ENCODE measurements around the gene SNU13. TPM values are rescaled to one million over a fixed set of nuclear protein-coding genes. Genes with fewer than 3 reads are reported as not detected.

SNU13 gene
- total RNA-seq, 4 donors from 2014 or later, result 71.0 to 128 (median 106) TPM

- 76 to 86% methylated on average over 1 of the region's 1 CpG for WGBS, 2 donors
- TF ChIP-seq, protein P1, sequence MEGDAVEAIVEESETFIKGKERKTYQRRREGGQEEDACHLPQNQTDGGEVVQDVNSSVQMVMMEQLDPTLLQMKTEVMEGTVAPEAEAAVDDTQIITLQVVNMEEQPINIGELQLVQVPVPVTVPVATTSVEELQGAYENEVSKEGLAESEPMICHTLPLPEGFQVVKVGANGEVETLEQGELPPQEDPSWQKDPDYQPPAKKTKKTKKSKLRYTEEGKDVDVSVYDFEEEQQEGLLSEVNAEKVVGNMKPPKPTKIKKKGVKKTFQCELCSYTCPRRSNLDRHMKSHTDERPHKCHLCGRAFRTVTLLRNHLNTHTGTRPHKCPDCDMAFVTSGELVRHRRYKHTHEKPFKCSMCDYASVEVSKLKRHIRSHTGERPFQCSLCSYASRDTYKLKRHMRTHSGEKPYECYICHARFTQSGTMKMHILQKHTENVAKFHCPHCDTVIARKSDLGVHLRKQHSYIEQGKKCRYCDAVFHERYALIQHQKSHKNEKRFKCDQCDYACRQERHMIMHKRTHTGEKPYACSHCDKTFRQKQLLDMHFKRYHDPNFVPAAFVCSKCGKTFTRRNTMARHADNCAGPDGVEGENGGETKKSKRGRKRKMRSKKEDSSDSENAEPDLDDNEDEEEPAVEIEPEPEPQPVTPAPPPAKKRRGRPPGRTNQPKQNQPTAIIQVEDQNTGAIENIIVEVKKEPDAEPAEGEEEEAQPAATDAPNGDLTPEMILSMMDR (IDR thresholded peaks at IDR 0.05), result no peak
- no peak for TF ChIP-seq POLR2A (IDR thresholded peaks at IDR 0.05)
- Histone ChIP-seq H3K27ac (no peak overlapping the region), H3K4me1 (no peaks in the 10 kb centered on the region), H3K36me3 (peaks cover 23 to 100% (median 46%) of the 10 kb centered on the region in 3 donors), H3K4me3 (no peak overlapping the region), H3K9me3 (no peaks in the 10 kb centered on the region), H3K27me3 (no peaks in the 10 kb centered on the region)
- no peak for DNase-seq
- intact Hi-C loops (cut with DNase I), result no loop called here
These were observed 40.2 kb downstream of the SNU13 start for GRCh38 chr22:41648432-41648831.

DNA sequence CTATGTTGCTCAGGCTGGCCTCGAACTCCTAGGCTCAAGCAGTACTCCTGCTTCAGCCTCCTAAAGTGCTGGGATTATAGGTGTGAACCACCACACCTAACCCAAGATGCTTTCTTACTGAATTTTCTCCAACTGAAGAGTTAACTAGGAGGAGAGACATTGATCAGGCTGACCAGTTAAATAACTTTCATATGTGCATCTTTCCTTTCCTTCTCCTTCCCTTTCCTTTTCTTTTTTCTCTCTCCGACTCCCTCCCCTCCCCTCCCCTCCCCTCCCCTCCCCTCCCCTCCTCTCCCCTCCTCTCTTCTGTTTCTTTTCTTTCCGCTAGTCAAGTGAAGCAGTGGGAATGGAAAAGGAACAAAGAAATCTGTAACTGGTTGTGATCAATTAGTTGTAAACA is 40.9 kb downstream of the SNU13 start:
- Histone ChIP-seq H3K4me1 (no peaks in the 10 kb centered on the region), H3K27me3 (no peaks in the 10 kb centered on the region), H3K9me3 (no peaks in the 10 kb centered on the region), H3K27ac (no peak overlapping the region), H3K4me3 (no peak overlapping the region), H3K36me3 (peaks cover 18 to 100% (median 40%) of the 10 kb centered on the region in 3 donors)
- no peak for DNase-seq
- TF ChIP-seq, protein P1 (IDR thresholded peaks at IDR 0.05), result no peak
- intact Hi-C loops (cut with DNase I), result no loop called here
- 76 to 94% methylated on average over 2 of the region's 3 CpGs for WGBS, 2 donors

GRCh38 chr22:41642331-41643110 is 46.1 kb downstream of the SNU13 start:
- intact Hi-C loops (cut with DNase I), result no loop called here
- Histone ChIP-seq H3K9me3 (no peaks in the 10 kb centered on the region), H3K4me3 (no peak overlapping the region), H3K27me3 (no peaks in the 10 kb centered on the region), H3K36me3 (peaks cover 26 to 100% (median 38%) of the 10 kb centered on the region in 3 donors), H3K27ac (no peak overlapping the region), H3K4me1 (no peaks in the 10 kb centered on the region)
- no peak for DNase-seq
- WGBS, 2 donors, result 55 to 77% methylated on average over 6 of the region's 6 CpGs
- TF ChIP-seq, protein P1 (IDR thresholded peaks at IDR 0.05), result no peak
- TF ChIP-seq POLR2A (IDR thresholded peaks at IDR 0.05), result no peak

GRCh38 chr22:41641854-41642253 is 46.8 kb downstream of the SNU13 start:
- H3K9me3 ChIP-seq, result no peaks in the 10 kb centered on the region
- no peak overlapping the region for H3K4me3 ChIP-seq
- H3K36me3 ChIP-seq, result peaks cover 20 to 100% (median 32%) of the 10 kb centered on the region in 3 donors
- no peak for DNase-seq
- H3K27ac ChIP-seq, result no peak overlapping the region
- TF ChIP-seq, protein P1 (IDR thresholded peaks at IDR 0.05), result no peak
- no peak for TF ChIP-seq POLR2A (IDR thresholded peaks at IDR 0.05)
- 97 to 100% methylated on average over 7 of the region's 7 CpGs for WGBS, 2 donors
- H3K4me1 ChIP-seq, result peaks cover 0 to 2% (median 0%) of the 10 kb centered on the region in 3 donors
- intact Hi-C loops (cut with DNase I), result no loop called here
- no peaks in the 10 kb centered on the region for H3K27me3 ChIP-seq

- intact Hi-C loops (cut with DNase I), result no loop called here
These were observed 49.9 kb downstream of the SNU13 start for GRCh38 chr22:41638748-41639147.

More at GRCh38 chr22:41638748-41639147, 49.9 kb downstream of the SNU13 start:
- no peak overlapping the region for H3K27ac ChIP-seq
- WGBS, 2 donors, result 88 to 89% methylated on average over 5 of the region's 5 CpGs
- no peaks in the 10 kb centered on the region for H3K9me3 ChIP-seq
- no peak for DNase-seq
- H3K27me3 ChIP-seq, result no peaks in the 10 kb centered on the region
- H3K4me3 ChIP-seq, result no peak overlapping the region
- peaks cover 16 to 100% (median 42%) of the 10 kb centered on the region in 3 donors for H3K36me3 ChIP-seq
- no peak for TF ChIP-seq POLR2A (IDR thresholded peaks at IDR 0.05)
- TF ChIP-seq, protein P1 (IDR thresholded peaks at IDR 0.05), result no peak
- H3K4me1 ChIP-seq, result peaks cover 0 to 5% (median 3%) of the 10 kb centered on the region in 3 donors
